Stimulated activated CD8-positive, alpha-beta memory T cell treated with anti-CD3 and anti-CD28 coated beads, Interleukin-4, amount 100 ng/mL, for 24 hours (primary cell): ENCODE results near the gene OGFOD3.

Experiments
- DNase-seq: peaks from one replicate; pipeline ENCODE4 v3.0.0-alpha.2; 2020; ENCODE audit warnings: low read depth

OGFOD3 gene

DNA sequence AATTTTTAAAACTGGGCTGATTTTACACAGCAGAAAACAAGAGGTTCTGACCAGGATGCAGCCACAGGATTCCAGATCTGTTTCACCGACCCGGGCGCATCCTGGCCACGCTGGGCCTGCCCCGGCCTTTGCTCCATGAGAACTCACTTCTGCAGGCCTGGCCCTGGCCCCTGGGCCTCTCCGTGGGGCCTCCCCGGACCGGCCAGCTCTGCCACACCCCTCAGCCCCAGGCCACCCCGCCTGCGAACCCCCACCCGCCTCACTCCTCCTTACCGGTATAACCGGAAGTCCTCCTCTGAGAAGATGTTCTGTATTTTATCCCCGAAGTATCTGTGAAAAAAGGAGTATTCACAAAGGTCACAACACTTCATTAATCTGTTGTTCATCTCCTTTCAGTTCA lies 13.3 kb downstream of the OGFOD3 start:
- DNase-seq = no peak

DNA sequence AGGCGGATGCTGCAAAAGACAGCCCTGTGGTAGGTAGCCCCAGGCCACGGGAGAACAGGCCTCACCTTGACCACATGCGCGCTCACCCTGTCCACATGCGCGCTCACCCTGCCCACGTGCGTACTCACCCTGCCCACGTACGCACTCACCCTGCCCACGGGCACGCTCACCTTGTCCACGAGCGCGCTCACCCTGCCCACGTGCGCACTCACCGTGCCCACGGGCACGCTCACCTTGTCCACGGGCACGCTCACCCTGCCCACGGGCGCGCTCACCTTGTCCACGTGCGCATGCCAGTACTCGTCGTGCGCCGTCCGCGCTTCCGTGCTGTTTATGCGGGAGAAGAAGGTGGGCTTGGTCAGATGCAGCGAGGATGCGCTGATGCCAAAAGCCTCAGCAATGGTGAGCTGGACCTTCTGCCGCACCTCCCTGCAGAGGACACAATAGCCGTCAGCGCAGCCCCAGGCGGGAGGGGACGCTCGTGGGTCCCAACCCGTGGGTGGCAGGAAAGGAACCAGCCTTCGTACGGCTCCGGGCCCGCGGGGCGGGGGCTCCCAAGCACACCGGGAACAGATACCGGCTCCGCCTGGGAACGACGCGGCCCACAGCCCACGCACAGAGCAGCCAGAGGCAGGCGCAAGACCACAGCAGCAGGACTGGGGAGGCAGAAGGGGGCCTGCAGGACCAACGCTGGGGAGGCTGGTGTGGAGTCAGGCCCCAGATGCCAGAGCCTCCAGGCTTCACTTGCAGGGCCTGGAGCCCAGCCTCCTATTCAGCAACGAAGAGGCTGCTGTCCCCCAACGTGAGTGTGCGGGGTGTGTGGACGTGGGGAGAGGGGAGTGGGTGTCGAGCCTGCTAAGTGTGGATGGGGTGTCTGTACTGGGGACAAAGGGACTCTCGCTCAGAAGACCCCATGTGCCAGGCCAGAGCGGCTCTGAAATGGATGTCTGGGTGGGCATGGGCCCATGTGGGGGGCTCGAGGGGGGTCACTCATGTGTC lies 14.4 kb downstream of the OGFOD3 start:
- DNase-seq = no peak

DNA sequence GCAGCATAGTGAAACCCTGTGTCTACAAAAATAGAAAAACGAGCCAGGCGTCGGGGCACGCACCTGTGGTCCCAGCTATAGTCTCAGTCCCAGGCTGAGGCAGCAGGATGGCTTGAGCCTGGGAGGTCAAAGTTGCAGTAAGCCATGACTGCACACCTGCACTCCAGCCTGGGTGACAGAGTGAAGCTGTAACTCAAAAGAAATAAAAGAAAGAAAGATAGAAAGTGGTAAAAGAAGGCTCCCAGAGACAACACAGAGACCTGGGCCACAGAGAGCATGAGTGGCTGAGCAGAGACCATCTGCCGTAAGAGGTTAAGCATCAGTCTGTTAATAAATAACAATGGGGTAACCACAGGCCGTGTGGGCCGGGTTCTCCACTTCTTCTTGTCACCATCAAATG lies 15.5 kb downstream of the OGFOD3 start:
- no peak for DNase-seq

DNA sequence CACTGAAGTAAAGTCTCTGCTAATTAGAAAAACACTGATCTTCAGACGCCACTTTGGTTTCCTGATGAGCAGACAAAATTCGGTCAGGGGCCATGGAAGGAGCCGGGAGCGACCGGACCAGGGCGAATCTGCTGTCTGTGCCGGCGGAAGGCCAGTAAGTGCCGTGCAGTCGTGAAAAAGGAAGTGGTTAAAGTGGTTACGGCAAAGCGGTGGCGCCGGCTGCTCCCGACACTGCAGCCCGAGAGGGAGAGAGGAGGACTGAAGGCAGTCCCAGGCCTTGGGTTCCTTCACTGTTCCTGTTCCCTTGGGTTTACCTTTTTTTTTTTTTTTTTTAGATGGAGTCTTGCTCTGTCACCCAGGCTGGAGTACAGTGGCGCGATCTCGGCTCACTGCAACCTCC lies 17.6 kb downstream of the OGFOD3 start:
- DNase-seq = peak; percentile 26

DNA sequence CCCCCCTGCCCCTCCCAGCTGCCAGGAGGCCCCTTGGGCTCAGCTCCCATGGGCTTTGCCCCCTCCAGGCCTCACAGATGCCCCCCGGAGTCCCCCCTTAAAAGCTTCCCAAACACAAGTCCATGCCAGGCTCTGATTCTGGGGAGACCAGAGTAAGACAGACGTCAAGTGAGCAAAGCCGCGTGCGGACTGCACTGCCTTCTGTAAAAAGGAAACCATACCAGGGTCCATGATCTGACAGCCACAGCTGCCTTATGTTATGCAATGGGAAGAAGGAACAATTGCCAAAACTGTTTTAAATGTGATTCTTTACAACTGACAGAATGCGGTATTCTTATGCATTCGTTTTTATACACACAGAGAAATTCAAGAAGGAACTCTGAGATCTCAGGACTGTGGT lies 18.2 kb downstream of the OGFOD3 start:
- DNase-seq = no peak

DNA sequence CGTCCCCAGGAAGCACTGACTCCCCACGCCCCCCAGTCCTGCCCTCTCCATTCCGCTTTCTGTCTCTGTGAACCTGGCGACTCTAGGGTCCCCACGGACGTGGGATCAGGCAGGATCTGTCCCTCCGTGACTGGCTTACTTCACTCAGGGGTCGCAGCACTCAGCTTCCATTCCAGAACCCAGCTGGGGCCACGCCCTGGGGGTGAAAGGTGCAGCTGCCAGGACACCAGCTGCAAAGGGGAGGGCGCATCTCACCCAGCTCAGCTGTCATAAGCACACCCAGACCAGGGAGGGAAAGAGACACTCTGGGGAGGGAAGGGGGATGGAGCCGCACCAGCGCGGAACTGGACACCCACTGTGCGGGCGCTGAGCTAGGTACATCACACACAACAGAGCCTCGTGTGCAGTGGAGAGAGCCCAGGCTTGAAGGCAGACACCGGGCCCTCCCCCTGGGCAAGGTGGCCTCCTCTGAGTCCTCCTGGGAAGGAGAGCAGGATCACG lies 18.7 kb downstream of the OGFOD3 start:
- DNase-seq = no peak

DNA sequence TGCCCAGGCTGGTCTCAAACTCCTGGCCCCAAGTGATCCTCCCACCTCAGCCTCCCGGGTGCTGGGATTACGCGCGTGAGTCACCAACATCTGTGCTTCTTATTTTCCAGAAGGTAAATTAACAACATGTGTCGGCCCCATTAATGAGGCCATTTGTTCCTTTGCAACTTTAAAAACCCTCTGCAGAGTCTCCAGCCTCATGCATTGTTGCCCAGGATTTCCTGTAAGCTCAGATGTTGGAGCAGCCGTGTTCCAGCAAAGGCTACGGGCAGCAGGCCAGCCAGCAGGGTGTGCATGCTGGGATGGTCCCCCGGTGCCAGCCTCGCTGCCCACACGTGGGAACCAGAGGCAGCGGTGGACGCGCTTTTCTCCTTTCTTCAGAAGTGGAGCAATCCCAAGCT lies 19.3 kb downstream of the OGFOD3 start:
- DNase-seq = no peak

DNA sequence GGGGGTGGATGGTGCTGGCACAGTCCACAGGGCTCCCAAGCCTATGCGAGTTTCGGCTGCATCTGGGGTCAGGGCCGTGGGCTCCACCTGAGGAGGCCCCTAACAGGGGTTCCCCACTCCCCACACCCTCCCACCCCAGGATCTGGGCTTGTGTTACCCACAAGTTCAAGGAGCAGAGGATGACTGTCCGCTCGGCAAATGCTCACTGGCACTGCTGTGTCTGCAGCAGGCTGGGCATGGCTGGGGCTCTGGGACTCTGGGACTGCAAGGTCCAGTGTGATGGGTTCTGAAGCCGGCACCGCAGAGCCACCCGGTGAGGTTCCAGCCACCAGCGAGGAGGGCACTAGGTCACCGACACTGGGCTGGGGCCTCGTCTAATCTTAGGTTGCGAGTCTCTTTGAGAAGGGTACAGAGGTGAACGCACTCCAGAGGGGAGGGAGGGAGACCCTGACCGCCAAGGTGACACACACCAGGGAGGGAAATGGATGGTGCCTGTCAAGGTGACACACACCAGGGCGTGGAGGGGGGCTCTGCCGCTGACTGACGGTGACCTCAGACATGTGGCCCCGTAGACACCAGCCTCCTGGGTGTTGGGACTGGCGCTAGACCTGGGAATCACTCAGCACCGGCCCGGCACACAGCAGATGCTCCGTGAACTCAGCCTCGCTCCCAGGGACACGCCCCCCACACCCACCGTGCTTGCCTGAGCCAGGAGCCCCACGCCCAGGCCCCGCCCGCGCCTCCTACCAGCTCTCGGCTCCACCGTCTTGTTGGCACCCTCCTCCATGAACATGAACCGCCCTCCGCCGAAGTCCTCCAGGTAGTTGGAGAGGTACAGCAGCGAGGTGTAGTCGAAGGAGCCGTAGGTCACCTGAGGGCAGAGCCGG lies 20.7 kb downstream of the OGFOD3 start:
- DNase-seq = no peak

DNA sequence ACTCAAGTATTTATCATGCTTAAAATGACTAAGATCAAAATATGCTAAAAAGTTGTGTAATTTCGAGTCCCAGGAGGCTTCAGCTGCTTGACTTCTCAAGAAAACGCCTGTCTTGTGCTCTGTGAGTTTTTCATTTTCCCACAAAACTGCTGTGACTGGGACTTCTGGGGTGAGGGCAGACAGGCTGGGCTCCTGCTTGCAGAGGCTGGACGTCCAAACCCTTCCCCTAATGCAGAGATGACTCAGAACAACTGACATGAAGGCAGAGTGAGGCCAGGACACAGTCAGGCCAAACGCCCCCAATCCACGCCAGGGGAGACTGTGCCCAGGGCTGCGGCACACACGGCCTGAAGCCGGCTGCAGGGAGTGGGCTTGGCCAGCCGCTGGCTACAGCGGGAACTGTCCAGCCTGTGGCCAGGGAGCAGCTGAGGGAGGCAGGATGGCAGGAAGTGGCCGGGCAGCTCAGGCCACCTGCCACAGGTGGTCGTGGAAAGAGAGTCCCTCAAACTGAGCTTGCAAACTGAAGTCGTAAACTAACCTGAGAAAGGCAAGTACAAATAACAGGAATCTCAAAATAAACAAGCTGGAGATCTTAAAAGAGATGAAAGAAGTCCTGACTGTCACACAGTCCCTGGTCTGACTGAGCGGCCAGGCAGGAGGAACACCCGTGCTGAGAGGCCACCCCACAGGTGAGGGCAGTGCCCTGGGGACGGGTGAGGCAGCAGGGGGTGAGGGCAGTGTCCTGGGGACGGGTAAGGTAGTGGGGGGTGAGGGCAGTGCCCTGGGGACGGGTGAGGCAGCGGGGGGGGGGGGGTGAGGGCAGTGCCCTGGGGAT lies 21.6 kb downstream of the OGFOD3 start:
- no peak for DNase-seq

DNA sequence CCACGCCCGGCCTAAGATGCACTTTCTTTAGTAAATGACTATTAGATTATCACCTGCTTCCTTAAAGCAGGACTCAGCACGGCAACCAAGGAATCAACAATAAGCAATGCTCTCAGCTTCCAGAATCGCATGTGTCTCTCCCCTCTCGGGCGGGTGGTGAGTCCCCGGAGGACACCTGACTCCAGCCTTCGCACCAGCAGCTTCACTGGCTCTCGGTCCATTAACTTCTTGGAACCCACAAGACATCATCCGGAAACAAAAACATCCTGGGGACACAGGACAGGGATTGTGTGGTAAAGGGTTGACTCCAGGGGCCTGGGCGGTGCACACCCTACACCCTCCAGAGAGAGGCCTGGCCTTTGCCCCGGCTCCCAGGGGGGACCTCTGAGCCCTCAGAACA lies 24.1 kb downstream of the OGFOD3 start:
- DNase-seq = no peak

DNA sequence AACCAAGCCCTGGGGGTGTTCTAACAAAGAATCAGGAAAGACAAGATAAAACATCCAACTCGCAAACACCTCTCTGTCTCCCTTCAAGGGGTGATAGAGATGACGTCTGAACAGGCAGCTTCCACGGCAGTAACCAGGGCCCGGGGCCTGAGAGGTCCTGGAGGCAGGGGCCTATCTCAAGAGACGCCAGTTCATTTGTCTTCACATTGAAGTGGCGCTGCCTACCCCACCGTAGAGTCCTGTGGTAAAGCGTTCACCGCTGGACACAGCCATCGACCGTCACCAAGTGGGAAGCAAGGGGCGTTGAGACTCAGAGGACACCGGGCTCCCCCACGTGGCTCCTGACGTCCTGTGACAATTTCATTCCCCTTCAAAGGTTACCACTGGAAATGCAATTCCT lies 25.4 kb downstream of the OGFOD3 start:
- DNase-seq = no peak

DNA sequence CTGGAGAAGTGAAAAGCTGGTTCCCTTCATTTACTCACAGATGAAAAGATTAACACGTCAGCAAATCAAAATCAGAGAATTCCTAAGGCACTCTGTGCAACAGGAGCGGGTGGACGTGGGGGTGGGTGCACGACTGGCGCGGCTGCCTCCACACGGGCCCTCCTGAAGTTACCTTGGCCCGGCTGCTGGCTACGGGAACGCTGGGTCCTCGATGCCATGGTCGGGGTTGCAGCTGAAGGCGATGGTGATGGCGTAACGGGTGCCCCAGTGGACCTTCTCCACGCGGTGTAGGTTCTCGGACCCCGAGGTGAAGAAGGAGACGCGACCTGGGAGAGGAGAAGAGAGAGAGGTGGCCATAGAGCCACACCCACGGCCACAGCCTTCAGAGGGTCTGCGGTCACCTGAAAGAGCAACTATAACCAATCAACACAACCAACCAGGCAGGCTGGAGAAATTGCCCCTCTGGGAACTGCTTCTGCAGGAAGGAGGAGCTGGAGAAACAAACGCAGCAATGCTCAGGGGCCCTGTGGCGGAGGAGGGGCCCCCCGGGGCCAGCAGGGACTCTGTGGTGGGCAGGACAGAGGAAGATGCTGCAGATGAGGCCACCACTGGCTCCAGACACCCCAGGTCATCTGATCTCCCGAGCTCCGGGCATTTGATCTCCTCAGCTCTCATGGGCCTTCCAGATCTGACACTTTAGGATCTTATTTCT lies 26.0 kb downstream of the OGFOD3 start:
- DNase-seq = no peak

DNA sequence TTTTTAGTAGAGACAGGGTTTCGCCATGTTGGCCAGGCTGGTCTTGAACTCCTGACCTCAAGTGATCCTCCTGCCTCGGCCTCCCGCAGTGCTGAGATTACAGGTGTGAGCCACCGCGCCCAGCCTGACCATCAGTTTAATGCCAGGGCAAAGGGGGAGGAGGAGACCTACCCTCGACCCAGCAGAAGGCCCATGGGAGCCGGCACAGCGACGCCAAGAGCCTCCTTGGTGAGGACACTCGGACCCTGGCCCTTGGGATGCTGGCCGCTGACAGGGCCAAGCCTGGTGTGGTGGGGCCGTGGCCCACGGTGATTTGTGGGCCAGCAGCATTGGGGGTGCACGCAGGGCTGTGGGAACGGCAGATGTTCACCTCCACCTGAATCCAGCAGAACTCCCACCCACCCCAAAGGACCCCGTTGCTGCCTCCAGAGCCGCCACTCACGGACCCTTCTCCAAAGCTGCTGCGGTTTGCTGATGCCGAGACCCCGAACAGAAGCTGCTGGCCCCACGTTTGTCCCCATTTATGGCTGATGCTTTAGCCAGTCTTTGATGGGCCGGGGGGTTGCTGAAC lies 26.8 kb downstream of the OGFOD3 start:
- no peak for DNase-seq

DNA sequence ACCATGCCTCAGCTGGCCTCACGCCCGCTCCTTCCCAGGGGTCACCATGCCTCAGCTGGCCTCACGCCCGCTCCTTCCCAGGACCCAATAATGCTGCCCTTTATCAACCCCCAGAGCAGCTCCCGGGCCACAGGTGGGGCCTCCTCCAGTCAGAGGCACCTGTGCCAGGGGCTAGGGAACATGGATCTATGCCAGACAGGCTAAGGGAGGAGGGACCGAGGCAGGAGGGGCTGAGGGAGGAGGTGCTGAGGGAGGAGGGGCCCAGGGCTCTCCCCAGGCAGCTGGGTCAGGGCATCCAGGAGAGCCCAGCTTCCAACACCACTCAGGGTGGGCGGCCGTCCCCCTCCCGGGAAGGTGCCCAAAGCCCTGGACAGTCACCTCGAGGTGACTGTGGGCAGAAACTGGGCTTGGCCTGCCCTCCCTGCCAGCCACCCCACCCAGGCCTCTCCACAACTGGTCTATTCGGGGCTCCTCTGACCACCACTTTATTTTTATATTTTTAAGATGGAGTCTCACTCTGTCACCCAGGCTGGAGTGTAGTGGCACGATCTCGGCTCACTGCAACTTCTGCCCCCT lies 27.4 kb downstream of the OGFOD3 start:
- no peak for DNase-seq

DNA sequence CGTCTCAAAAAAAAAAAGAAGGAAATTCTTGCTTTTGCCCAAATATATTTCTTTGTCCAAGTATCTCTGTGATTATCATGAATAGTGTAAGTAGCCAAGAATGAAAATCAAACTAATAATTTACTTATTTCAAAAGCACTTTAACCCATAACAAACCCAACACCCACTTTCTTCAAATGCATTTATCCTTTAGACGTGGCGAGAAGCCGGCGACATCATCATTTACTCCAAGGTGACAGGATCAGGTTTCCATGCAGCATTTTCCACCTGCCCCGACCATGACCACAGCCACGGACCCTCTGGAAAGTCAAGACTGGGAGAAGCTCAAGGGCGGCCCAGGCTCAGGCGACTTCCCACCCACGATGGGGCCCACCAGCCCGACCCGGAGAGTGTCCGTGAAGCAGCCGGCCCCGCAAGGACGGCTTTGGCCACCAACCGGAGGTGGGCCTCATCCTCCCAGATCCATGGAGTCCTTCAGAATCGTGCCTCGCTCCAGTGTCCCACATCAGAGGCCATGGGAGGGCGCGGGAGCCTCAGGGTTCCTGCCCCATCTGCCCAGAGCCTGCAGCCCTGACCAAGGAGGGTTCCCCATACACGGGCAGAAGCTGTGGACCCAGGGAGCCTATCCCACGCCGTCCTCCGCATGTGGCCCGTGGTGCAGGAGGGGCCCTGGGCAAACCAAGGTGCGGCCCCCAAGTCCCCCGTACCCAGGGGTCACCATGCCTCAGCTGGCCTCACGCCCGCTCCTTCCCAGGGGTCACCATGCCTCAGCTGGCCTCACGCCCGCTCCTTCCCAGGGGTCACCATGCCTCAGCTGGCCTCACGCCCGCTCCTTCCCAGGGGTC lies 28.1 kb downstream of the OGFOD3 start:
- DNase-seq = no peak

DNA sequence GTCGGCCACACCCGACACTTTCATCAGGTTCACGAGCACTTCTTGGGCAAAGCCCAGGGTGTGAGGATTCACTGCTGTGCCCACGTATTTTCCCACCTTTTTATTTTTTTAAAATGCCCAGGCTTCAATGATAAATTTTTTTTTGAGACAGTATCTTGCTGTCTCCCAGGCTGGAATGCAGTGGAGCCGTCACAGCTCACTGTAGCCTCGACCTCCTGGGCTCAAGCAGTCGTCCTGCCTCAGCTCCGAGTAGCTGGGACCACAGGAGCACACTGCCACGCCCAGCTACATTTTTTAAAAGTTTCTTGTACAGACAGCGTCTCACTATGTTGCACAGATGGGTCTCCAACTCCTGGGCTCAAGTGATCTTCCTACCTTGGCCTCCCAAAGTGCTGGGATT lies 29.0 kb downstream of the OGFOD3 start:
- DNase-seq = no peak

DNA sequence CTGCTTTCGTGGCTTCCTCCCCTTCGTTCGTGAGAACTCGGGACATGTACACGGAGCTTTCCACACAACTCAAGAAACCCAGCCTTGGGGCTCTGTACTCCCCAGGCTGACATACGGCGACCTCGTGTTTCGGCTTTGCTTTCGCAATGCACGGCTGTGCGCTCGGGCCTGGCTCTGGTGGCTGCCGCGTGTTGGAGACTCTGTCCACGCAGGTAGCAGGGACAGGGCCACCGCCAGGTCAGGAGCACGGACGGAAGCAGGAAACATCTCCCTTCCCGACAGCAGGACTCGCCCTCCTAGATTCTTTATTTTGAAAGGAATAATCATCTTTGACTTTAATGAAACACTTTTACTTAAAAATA lies 29.5 kb downstream of the OGFOD3 start:
- DNase-seq = no peak

DNA sequence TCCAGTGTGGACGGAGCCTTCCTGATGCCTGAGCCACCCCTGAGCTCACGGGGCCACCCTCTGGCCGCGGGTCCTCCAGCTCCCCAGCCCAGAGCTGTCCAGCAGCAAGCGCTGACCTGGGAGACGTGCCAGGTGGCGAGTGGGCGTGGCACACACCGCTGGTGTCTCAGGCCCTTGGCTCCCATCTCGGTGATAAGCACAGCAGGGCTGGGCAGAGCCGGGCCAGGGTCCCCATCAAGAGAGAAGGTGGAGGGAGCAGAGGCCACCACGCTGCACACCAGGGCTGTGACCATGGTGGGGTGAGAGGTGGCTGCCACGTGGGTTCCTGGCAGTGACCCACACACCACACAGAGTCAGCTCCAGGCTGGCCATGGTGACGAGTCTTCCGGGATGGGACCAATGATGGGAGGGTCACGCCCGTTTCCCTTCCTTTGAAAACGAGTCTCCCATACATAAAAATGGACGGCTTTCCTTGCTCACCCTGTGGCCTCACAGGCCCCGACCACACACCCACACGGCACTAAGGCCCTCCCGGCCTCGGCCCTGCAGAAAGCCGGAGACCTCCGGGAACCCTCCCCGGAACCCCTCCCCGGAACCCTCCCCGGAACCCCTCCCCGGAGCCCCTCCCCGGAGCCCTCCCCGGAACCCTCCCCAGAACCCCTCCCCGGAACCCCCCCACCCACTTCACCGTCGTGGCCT lies 30.0 kb downstream of the OGFOD3 start:
- DNase-seq = no peak

DNA sequence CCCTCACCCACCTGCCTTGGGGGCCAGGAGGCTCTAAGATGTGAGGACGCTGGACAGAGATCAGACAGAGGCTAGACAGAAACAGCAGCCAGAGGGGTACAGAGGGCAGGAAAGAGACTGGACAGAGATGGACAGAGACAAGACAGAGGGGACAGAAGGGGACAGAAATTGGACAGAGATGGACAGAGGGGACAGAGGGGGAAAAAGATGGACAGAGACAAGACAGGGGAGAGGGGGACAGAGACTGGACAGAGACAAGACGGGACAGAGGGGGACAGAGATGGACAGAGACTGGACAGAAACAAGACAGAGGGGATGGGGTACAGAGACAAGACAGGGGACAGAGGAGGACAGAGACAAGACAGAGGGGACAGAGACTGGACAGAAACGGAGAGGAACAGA lies 30.7 kb downstream of the OGFOD3 start:
- DNase-seq = no peak
